Endothelial cell of umbilical vein (primary cell): ENCODE data around the gene FCF1. TPM values are rescaled to one million over a fixed set of nuclear protein-coding genes. Genes with fewer than 3 reads are reported as not detected.

ENCODE experiments used
- BruUV-seq: library from RNA; stranded (reverse); fragments of 400-500 nt; replicated peaks from 2 replicates; lab custom pipeline; 2021; lab: Mats Ljungman, UMichigan
- CTCF ChIA-PET: fragments of 300-600, 350-600 bp; sonication (Branson Sonifier 250); formaldehyde crosslinking; loops from one replicate; lab custom pipeline; 2021; ENCODE audit warnings: antibody characterized with exemption, inconsistent platforms; lab: Charles Lee
- POLR2A ChIA-PET: fragments of 300-600, 350-600 bp; sonication (Branson Sonifier 250); formaldehyde crosslinking; loops from one replicate; lab custom pipeline; 2021; ENCODE audit warnings: antibody characterized with exemption, inconsistent platforms; lab: Charles Lee
- DNase-seq: peaks from one replicate; pipeline ENCODE4 v3.0.0-alpha.2; 2011; ENCODE audit warnings: low read depth, low spot score
- FAIRE-seq: peaks from 2 replicates; lab custom pipeline; 2011; peaks lifted over from hg19 to GRCh38; lab: Jason Lieb, UNC
- H2AFZ ChIP-seq: 2 replicates; pipeline ENCODE4 v1.6.0; 2012; ENCODE audit warnings: low read depth, low read length, control low read depth, inconsistent platforms
- H3K27ac ChIP-seq: 2 replicates; pipeline ENCODE4 v1.5.1; 2011; ENCODE audit warnings: low read depth, mild to moderate bottlenecking, control low read depth, low read length, moderate library complexity; ENCODE audit not compliant: insufficient read depth
- H3K27me3 ChIP-seq, 2 experiments: 2 replicates each; pipeline versions ENCODE4 v1.6.0 to v1.6.1; 2011; ENCODE audit warnings: low read length in 2 of 2, mixed read lengths in 1 of 2; ENCODE audit not compliant: control insufficient read depth in 2 of 2, insufficient read depth in 2 of 2
- H3K36me3 ChIP-seq, 2 experiments: 2 replicates in 1 of 2; 3 replicates in 1 of 2; pipeline ENCODE4 v1.5.1; 2011; ENCODE audit warnings: low read length in 2 of 2, mild to moderate bottlenecking in 1 of 2, moderate library complexity in 1 of 2; ENCODE audit not compliant: control insufficient read depth in 2 of 2, insufficient read depth in 2 of 2; ENCODE audit errors: extremely low read depth in 1 of 2
- H3K4me1 ChIP-seq: 3 replicates; pipeline ENCODE4 v1.5.1; 2011; ENCODE audit warnings: mild to moderate bottlenecking, low read length; ENCODE audit not compliant: control insufficient read depth, insufficient read depth; ENCODE audit errors: extremely low read depth
- H3K4me2 ChIP-seq: 2 replicates; pipeline ENCODE4 v1.6.1; 2011; ENCODE audit warnings: low read length, control low read depth, mixed read lengths; ENCODE audit not compliant: insufficient read depth
- H3K4me3 ChIP-seq, 3 experiments: fragments of 200-600 bp in 1 of 3; sonication (generic), shearing (Covaris generic) in 1 of 3; replicated peaks in 1 of 3; 2 replicates each; pipeline ENCODE4 v1.5.1; 2011 to 2016; ENCODE audit warnings: control low read depth in 3 of 3, low read length in 3 of 3, mild to moderate bottlenecking in 2 of 3, inconsistent platforms in 1 of 3, low read depth in 1 of 3, moderate library complexity in 1 of 3; ENCODE audit not compliant: insufficient read depth in 1 of 3
- H3K79me2 ChIP-seq: 2 replicates; pipeline ENCODE4 v1.6.0; 2012; ENCODE audit warnings: low read length, inconsistent platforms; ENCODE audit not compliant: control insufficient read depth, insufficient read depth
- H3K9ac ChIP-seq: replicated peaks from 2 replicates; pipeline ENCODE3; 2011; ENCODE audit warnings: low read length, control low read depth; ENCODE audit not compliant: insufficient read depth; ENCODE audit errors: extremely low read depth
- H3K9me1 ChIP-seq: replicated peaks from 3 replicates; pipeline ENCODE4 v1.6.0; 2011; ENCODE audit warnings: mild to moderate bottlenecking, low read length; ENCODE audit not compliant: control insufficient read depth, insufficient read depth; ENCODE audit errors: extremely low read depth
- H3K9me3 ChIP-seq: replicated peaks from 2 replicates; pipeline ENCODE4 v1.5.1; 2012; ENCODE audit warnings: low read length, inconsistent platforms; ENCODE audit not compliant: control insufficient read depth, insufficient read depth
- H4K20me1 ChIP-seq: replicated peaks from 2 replicates; pipeline ENCODE3; 2011; ENCODE audit warnings: mild to moderate bottlenecking, low read length; ENCODE audit not compliant: control insufficient read depth, insufficient read depth; ENCODE audit errors: extremely low read depth
- CTCF ChIP-seq, 2 donors: IDR thresholded peaks; 1 replicate in 1 of 2; 2 replicates in 1 of 2; pipeline ENCODE4 v1.5.1; 2011; ENCODE audit warnings: low read length in 2 of 2, mild to moderate bottlenecking in 2 of 2, moderate library complexity in 2 of 2, control low read depth in 1 of 2, inconsistent platforms in 1 of 2, low read depth in 1 of 2; ENCODE audit not compliant: insufficient read depth in 1 of 2; ENCODE audit errors: extremely low read depth in 1 of 2
- EZH2 ChIP-seq: IDR thresholded peaks from 2 replicates; pipeline ENCODE4 v1.6.1; 2012; ENCODE audit warnings: borderline replicate concordance, low read depth, mild to moderate bottlenecking, moderate library complexity, low read length, inconsistent platforms; ENCODE audit not compliant: severe bottlenecking
- FOS ChIP-seq: IDR thresholded peaks from 2 replicates; pipeline ENCODE4 v1.6.1; 2011; ENCODE audit warnings: mild to moderate bottlenecking, low read length, moderate library complexity, borderline replicate concordance; ENCODE audit not compliant: insufficient read depth
- GATA2 ChIP-seq: IDR thresholded peaks from 2 replicates; pipeline ENCODE4 v1.7.0; 2011; ENCODE audit warnings: low read depth, mild to moderate bottlenecking, moderate library complexity, mixed read lengths, low read length; ENCODE audit not compliant: insufficient read length, insufficient read depth
- JUN ChIP-seq: IDR thresholded peaks from 2 replicates; pipeline ENCODE4 v1.6.1; 2011; ENCODE audit warnings: borderline replicate concordance, low read depth; ENCODE audit not compliant: insufficient read length, insufficient read depth
- MAX ChIP-seq: IDR thresholded peaks from 2 replicates; pipeline ENCODE4 v1.6.1; 2011; ENCODE audit not compliant: insufficient read depth, insufficient read length
- MYC ChIP-seq: IDR thresholded peaks from one replicate; pipeline ENCODE4 v1.6.1; 2011; ENCODE audit warnings: mild to moderate bottlenecking, low read depth, low read length
- POLR2A ChIP-seq: IDR thresholded peaks from 2 replicates; pipeline ENCODE4 v1.6.1; 2012; ENCODE audit warnings: low read depth, mild to moderate bottlenecking, control low read depth, low read length
- POLR2AphosphoS5 ChIP-seq: IDR thresholded peaks from 2 replicates; pipeline ENCODE4 v1.6.1; 2012; ENCODE audit warnings: low read depth, mild to moderate bottlenecking, control low read depth, low read length, moderate library complexity; ENCODE audit not compliant: insufficient read depth
- dilution Hi-C: fragments of 300-500 bp; cut with MboI; formaldehyde crosslinking; loops from one replicate; pipeline ENCODE4 v1.15.0; 2019; ENCODE audit warnings: low sequenced_read_pairs; ENCODE audit not compliant: extremely low pct_ligation_motif_present
- intact Hi-C: fragments of 100-400 bp; cut with micrococcal nuclease; formaldehyde crosslinking; loops from one replicate; pipeline ENCODE4 v1.10.0; 2022
- polyA plus RNA-seq, 4 experiments: library from polyadenylated mRNA; depleted of rRNA in 3 of 4; stranded (reverse) in 3 of 4; unstranded in 1 of 4; fragments of >200 nt; gene quantifications; 2 replicates each; pipeline versions ENCODE4 v1.2.1 to v1.2.3, GENCODE V29; 2011 to 2012; ENCODE audit warnings: missing spikeins in 1 of 4
- total RNA-seq: library from RNA; stranded (reverse); gene quantifications from 2 replicates; pipeline ENCODE4 v1.2.3, GENCODE V29; 2021

The FCF1 gene
- total and polyA plus RNA-seq, 2 donors (not counting 3 experiments of a cell fraction or from before 2014, with no cell fraction given), result 26.2 to 58.2 TPM

DNA sequence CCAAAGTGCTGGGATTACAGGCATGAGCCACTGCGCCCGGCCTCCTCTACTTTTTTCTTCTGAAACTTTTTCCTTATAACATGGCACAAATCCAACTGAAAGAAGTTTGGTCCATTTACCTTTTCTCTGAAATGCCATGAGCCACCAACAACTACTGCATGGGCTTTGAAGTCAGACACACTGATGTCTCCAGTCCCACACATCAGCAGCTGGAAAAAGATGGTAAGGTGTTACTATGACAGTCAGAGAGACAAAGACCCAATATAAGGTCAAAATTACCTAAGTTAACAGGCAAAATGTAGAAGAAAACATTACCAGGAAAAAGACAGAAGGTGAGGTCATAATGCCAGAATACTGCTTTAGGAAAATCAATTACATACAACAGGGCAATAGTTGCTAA is 48.2 kb upstream of the FCF1 start:
- intact Hi-C loops, result no loop called here

More for the DNA sequence above, 48.2 kb upstream of the FCF1 start:
- no peak overlapping the region for H3K4me3 ChIP-seq
- no peak for FAIRE-seq
- no peak overlapping the region for H3K9ac ChIP-seq
- ChIA-PET POLR2A (no interaction called here), CTCF (interaction anchor here (0.6 kb wide), 1 partner anchor 31 kb away, joined by 3 read pairs; no protein-coding TSS in a partner anchor)
- H3K9me3 ChIP-seq, result no peaks in the 10 kb centered on the region
- DNase-seq, result no peak
- no peak overlapping the region for H3K4me2 ChIP-seq
- no peak overlapping the region for H3K27ac ChIP-seq
- dilution Hi-C loops, result no loop called here
- no peaks in the 10 kb centered on the region for H4K20me1 ChIP-seq
- TF ChIP-seq MAX (no peak), GATA2 (no peak), POLR2AphosphoS5 (no peak), FOS (no peak), EZH2 (no peak), JUN (no peak), MYC (no peak), POLR2A (no peak), CTCF (IDR thresholded peaks at IDR 0.05; ENCODE audit: extremely low read depth in 1 of 2, insufficient read depth in 1 of 2, low read depth in 1 of 2, low read length in 2 of 2) (no peak)
- H3K27me3 ChIP-seq, result no peaks in the 10 kb centered on the region
- H3K9me1 ChIP-seq, result no peaks in the 10 kb centered on the region
- BruUV-seq, result no TSS peak
- no peak overlapping the region for H2AFZ ChIP-seq
- H3K4me1 ChIP-seq, result peaks cover 29% of the 10 kb centered on the region
- H3K79me2 ChIP-seq, result no peaks in the 10 kb centered on the region
- peaks cover 22 to 31% of the 10 kb centered on the region in 2 experiments for H3K36me3 ChIP-seq
